ENCODE data around the gene SLC39A11. TPM values are rescaled to one million over a fixed set of nuclear protein-coding genes. Genes with fewer than 3 reads are reported as not detected.
"Not testable (repeated sequence)": the region's sequence is repeated elsewhere in the genome, so short reads cannot be mapped to it uniquely, and the experiment has no call there.

The SLC39A11 gene
- polyA plus RNA-seq, 3 donors: 27.0 to 30.4 (median 27.4) TPM

DNA sequence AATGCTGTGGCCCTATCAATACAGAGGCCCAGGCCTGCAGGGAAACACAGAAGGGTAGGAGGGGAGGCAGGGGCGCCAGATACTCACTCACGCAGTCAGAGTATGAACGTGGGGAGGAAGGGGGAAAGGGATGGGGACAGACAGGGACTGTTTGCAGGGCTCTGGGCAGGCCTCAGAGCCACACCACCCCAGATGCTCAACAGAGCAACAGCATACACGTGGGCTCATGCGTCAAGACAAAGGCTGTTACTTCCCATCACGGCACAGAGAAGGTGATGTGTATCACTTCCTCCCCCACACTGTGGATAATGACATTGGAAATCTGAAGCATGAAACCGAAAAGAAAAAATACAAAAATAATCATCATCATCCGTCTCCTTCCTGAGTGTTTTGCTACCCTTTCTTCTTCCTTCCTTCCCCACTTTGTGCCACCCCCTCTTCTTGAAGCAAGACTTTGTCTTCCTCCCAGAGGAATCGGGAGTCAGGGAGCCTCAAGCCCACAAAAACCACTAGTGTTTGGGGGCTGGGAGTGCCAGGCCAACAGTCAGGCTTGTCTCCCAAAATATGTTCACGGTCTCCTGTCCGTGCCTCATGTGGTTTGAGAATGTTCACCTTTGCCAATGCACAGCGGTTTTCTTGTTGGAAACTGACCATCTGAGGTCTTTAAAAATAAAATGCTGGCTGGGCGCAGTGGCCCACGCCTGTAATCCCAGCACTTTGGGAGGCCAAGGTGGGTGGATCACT, 20.1 kb downstream of the SLC39A11 start:
- DNase-seq (ENCODE audit: low read depth in 3 of 3, low spot score in 2 of 3): no peak

DNA sequence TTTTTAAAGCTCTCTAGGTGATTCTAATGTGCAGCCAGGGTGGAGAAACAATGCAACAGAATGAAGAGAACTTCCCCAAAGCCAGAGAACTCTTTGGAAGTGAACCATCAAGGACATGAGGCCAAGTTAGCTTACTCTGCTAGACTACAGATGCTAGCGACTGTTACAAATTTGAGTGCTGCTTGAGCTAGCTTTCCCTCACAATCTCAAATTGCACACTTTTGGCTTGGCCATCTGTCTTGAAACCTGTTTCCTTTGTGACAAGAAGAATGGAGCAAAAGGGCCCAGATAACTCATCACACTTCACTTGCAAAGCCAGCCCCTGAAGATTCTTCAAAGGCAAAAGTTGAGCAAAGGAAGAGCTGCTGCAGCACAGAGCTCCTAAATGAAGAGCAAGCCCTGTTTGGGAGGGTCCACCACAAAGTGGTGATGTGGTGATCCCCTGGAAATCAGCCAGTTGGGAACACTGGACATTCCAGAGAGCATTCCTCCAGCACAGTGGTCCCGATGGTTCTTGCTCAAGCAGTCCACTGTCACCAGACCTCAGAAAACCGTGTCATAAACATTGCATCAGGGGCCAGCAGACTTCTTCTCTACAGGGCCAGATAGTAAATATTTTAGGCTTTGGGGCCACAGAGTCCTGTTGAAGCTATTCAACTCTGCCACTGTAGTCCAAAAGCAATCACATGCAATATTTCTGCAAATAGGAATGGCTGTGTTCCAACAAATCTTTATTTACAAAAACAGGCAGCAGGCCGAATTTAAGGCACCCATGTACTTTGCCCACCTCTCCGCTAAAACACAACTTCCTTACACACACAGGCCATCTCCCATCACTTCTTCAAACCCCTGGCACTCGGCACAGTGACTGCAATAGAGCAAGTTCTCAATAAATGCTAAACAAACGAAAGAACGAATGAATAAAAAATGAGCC, 21.2 kb downstream of the SLC39A11 start:
- no peak for DNase-seq (ENCODE audit: low read depth in 3 of 3, low spot score in 2 of 3)

DNA sequence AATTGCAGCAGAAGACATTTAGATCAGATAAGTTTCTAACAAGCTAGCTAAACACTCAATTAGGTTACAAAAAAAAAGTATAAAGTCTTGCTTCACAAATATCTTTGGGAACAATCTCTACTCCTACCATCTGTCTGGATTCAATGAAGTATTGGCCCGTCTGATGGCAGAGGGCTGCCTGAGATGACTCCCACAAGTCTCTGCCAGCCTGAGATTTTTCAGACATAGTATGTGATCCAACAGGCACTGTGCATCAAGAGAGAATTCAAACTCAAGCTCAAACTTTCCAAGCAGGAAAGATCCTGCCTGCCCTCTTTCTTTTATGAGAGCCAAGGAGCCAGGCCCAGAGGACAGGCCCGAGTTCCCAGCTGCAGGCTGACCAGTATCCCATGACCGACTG, 22.6 kb downstream of the SLC39A11 start:
- DNase-seq (ENCODE audit: low read depth in 3 of 3, low spot score in 2 of 3): no peak

DNA sequence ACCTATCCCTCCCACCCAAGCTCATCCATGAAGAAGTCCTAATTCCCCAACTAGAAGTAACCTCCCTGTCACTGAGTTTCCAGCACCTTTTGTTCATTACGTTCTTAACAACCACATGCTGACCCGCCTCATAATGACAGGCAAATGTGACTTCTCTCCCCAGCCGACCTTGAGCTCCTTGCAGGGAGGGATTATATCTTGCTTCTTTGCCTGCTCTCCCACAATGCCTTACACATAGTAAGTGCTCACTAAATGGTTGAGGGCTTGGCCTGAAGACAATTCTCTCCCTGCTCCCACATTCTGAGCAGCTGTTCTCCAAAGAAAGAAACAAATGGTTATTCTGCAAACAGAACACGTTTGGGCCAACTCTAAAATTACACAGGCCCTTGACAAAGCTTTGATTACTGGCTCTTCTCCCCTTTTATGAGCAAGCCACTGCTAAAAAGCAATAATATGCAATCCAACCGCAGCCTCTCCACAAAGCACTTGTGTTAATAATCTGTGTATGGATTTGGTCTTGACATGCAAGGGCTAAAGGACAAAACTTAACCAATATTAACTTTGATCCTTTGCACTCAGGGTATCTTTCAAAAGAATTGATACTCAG, 23.2 kb downstream of the SLC39A11 start:
- DNase-seq (ENCODE audit: low read depth in 3 of 3, low spot score in 2 of 3): no peak

DNA sequence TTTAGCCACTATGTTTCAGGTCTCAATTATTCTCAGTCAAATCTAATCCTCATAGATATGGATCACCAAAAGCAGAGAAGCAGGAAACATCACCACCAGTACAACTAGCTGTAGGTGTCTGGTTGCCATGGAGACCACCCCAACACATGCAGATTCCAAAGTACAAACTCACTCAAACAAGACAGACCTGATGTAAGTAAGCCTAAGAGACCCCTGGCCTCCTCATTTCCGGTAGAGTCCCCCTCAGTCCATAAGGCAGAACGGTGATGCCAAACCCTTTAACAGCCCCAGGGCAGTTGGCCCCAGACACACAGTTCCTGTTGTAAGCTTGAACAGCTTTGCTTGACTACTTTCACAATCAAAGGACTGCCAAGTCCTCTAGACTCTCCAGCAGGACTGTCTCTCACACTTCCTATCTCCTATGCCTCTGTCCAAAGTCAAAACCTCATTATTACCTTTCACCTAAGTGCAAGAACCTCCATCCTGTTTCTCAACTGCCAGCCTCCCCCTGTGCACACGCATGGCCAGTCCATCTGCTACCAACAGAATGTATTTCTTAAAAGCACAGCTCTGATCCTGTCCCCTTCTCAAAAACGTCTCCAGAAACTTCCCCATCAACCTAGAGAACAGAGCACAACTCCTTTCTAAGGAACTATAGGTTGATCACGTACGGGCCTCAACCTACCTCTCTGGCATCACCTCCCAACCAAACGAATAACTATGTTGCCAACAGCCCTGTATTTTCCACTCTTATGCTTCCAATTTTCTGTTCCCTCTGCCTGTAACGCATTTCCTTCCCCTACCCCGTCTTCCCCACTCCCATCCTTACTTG, 23.9 kb downstream of the SLC39A11 start:
- no peak for DNase-seq (ENCODE audit: low read depth in 3 of 3, low spot score in 2 of 3)

DNA sequence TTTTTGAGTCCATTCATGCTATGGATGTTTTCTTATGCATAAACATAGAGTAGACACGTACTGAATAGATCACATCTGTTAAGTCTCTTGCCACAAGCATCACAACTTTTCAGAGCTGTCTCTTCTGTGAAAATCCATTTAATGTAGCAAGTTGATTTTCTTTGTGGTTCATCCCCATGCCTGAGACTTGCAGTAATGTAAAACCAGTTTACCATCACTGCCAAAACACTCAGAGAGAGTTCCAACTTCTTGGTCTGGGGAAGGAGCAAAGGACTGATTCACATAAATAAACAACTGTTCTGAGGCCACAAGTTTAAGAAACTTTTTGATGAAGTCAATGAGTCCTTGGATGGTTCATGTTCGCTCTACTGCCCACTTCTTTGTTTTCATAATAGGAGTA, 24.8 kb downstream of the SLC39A11 start:
- DNase-seq (ENCODE audit: low read depth in 3 of 3, low spot score in 2 of 3): not testable (repeated sequence)

DNA sequence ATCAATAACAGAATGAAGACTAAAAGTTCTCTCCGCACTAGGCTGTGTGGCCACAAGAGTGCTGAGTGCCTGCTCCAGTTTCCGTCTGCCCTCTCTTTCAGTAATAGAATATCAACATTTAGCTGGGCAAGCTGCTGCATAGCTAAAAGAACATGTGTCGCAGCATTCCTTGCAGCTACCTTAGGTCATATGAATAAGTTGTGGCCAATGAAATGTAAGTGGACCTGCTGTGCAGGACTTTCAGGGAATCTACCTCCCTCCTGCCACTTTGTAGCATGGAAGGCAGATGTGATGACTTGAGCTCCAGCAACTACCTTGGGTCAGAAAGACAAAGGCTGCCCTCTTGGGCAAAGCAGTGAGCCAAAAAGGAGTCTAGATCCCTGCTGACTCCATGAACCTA, 25.4 kb downstream of the SLC39A11 start:
- DNase-seq (ENCODE audit: low read depth in 3 of 3, low spot score in 2 of 3): no peak

DNA sequence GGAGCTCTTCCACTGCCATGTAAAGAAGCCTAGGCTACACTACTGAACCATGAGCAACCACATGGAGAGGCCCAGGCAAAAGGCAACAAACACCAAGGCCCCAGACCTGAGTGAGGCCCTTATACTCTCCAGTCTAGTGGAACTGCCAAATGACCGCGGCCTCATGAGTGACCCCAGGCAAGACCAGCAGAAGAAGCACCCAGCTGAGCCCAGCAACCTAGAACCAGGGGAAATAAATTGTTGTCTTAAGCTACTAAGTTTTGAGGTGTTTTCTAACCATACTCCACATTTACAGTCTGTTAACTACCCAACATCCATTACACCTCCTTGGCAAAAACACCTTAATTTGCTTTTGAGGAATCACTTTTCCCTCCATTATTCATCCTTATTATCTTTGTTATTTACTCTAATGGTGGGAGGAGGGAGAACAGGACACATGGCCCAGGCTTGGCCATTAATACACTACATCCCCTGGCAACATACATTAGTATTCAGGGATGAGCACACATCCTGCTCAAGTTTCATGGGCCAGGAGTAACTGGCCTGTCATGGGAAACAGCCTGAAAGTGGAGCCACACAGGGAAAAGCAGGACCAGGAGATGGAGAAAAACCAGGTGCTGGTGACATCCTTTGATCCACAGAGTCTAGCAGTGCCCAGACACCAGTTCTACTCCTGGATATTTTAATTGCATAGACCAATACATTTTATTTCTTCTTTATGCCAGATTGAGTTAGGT, 26.2 kb downstream of the SLC39A11 start:
- no peak for DNase-seq (ENCODE audit: low read depth in 3 of 3, low spot score in 2 of 3)

DNA sequence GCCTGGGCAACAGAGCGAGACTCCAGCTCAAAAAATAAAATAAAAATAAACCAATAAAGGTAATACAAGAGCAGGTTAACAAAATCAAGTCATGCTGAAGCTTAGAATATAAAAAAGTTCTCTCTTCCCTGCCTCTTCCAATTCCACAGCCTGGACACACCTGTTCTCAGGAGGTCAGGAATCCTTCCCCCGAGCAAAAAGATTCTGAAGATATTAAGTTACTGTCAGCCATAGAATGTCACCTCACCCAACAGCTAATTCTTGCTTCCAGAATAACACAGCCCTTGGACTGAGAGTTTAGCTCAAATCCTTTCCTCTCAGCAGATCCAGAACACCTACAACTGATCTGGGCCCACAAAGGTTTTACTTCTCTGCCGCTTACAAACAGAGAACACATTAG, 27.1 kb downstream of the SLC39A11 start:
- DNase-seq (ENCODE audit: low read depth in 3 of 3, low spot score in 2 of 3): no peak

DNA sequence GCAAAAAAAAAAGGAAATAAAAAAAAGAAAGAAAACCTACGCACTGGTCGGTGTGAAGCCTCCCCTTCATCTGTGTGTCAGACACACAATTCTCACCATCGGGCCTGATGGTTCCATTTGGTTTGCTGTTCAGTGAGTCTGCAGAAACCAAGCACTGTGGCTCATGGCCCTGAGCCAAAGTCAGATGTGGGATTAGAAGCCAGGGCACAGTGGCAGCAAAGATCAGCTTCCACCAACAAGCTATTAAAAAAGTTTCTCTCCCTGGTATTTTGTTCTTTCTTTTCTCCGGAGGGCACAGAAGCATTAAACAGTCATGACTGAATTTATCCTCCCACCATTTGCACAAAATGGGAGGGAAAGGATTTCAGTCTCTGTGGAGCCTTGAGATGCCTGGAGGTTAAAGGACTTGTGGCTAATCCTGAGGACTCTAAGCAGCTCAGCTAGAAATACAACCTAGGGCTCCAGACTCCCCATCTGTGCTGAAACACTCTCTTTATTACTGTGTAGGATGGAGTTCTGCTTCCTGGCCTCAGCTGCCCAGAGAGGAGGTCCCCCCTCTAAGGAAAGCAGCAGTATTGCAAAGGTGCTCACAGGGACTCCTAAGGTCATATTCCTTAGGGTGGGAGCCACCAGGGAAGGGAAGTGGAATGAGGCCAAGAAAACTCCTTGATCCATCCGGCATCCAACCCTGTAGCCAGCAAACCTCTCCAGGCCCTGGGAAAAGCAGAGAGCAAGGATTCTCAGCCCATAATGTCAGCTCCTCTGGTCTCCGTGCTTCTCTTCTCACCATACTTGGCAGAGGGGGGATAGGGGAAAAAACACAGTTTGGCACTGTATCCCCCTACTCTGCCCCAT, 28.2 kb downstream of the SLC39A11 start:
- no peak for DNase-seq (ENCODE audit: low read depth in 3 of 3, low spot score in 2 of 3)

DNA sequence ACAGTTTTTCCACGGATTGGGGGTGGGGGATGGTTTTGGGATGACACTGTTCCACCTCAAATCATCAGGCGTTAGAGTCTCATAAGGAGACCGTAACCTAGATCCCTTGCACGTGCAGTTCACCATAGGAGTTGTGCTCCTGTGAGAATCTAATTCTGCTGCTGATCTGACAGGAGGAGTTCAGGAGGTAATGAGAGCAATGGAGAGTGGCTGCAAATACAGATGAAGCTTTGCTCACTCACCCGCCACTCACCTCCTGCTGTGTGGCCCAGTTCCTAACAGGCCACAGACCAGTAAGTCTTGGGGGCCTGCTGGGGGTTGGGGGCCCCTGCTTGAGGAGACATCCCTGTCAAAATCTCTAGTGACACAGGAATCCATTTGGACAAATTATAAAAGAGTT, 29.8 kb downstream of the SLC39A11 start:
- no peak for DNase-seq (ENCODE audit: low read depth in 3 of 3, low spot score in 2 of 3)

DNA sequence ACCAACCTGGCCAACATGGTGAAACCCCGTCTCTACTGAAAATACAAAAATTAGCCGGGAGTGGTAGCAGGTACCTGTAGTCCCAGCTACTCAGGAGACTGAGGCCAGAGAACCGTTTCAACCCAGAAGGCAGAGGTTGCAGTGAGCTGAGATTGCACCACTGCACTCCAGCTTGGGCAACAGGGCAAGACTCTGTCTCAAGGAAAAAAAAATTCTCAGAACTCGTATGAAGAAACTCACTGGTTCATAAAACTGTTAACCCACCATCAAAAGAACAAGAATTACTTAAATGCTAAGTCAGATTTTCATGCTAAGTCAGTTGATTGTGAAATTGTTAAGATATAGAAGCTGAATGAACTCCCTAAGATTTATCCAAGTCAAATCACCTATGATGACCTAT, 31.3 kb downstream of the SLC39A11 start:
- no peak for DNase-seq (ENCODE audit: low read depth in 3 of 3, low spot score in 2 of 3)

DNA sequence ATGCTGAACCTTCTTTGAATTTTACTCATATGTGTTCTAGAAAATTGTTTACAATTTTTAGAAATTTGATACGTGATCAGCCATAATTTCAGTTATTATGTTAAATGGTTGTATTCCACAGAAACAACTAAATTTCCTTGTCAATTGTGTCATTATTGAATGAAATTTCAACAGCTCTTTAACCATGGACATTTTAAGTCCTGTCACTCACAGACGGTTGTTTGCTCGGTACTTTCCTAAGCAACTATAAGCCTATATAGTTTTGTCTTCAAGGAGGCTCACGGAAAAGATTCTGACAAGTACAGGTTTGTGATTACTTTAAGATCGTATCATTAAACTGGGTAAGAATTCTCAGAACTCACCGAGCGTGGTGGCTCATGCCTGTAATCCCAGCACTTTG, 31.8 kb downstream of the SLC39A11 start:
- DNase-seq (ENCODE audit: low read depth in 3 of 3, low spot score in 2 of 3): no peak

DNA sequence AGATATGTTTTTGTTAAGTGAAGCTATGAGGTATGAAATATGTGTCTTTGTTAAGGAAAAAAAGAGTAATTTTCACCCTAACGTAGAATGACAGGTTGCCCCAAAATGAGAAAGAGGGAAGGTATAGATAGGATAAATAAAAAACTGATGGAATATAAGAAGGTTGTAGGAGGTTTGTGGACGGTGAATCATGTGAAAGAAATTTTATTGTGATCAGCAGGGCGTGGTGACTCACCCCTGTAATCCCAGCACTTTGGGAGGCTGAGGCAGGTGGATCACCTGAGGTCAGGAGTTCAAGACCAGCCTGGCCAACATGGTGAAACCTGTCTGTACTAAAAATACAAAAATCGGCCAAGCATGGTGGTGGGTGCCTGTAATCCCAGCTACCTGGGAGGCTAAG, 32.8 kb downstream of the SLC39A11 start:
- not testable (repeated sequence) for DNase-seq (ENCODE audit: low read depth in 3 of 3, low spot score in 2 of 3)

DNA sequence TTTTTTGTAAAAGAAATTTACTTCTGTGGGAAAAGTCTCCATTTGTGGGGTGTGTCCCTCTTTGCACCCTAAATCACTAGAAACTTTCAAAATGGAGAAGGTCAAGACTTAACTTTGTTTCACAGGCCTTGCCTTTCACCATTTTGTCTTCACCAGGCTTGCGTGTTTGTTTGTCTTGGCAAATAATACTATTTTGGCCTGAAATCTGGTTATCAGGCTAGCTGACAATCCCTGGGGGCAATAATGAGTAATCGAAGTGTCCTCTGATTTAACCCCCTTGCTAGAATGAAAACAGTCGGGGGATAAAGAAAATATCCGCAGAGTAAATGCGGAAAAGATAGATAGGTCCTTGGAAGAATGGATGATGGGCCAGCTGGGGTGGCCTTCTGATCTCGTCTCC, 34.5 kb downstream of the SLC39A11 start:
- no peak for DNase-seq (ENCODE audit: low read depth in 3 of 3, low spot score in 2 of 3)

DNA sequence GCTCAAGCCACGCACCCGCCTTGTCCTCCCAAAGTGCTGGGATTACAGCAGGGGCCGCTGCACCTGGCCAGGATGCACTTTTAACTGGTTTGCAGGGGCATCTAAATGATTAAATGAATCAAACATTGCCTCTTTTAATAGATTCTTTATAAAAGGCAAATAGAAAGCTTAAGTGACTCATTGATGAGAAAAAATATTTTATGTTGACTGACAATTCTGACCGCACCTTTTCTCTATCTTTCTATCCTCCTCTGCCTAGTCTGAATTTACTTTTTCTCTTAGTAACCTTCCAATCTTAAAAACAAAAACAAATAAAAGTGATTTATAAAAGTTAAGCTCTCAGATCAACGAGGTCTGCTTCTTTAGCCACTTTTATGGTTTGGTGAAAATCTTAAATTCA, 35.3 kb downstream of the SLC39A11 start:
- DNase-seq (ENCODE audit: low read depth in 3 of 3, low spot score in 2 of 3): no peak

DNA sequence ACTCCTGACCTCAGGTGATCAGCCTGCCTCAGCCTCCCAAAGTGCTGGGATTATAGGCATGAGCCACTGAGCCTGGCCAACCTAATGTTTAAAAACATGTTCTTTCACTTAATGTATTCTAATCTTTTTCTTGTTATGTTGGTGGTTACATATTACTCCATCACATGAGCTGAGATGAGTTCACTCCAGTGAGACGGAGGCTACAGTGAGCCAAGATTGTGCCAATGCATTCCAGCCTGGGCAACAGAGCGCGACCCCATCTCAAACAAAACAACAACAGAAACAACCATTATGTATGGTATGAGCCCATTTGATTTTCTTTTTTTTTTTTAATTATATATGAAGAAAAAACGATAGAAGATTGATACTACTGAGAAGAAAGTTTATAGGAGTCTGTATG, 39.6 kb downstream of the SLC39A11 start:
- DNase-seq (ENCODE audit: low read depth in 3 of 3, low spot score in 2 of 3): no peak

DNA sequence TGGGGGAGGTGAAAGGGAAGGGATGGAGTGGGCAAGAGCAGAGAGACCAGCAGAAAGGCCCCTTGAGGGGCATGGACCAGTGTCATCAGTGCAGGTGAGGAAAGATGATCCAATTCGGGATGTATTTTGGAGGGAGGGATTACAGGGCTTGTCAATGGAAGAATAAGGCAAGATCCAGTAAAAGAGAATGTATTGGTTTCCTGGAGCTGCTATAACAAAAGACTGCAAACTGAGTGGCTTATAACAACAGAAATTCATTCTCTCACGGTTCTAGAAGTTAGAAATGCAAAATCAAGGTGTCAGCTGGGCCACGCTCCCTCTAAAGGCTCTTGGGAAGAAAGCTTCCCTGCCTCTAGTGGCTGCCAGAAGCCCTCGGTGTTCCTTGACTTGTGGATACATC, 41.7 kb downstream of the SLC39A11 start:
- no peak for DNase-seq (ENCODE audit: low read depth in 3 of 3, low spot score in 2 of 3)

DNA sequence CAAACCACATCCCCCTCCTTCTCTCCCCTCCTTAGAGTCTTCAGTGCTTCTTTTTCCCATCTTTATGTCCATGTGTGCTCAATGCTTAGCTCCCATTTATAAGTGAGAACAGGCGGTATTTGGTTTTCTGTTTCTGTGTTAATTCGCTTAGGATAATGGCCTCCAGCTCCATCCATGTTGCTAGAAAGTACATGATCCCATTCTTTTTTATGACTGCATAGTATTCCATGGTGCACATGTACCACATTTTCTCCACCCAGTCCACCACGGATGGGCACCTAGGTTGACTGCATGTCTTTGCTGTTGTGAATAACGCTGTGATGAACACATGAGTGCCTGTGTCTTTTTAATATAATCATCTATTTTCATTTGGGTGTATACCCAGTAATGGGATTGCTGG, 44.3 kb downstream of the SLC39A11 start:
- no peak for DNase-seq (ENCODE audit: low read depth in 3 of 3, low spot score in 2 of 3)

All from right renal cortex interstitium (tissue), 3 donors.